Caki2 (cell line): ENCODE data around the gene MOCS3. TPM values are rescaled to one million over a fixed set of nuclear protein-coding genes. Genes with fewer than 3 reads are reported as not detected.

ENCODE experiments used
- DNase-seq: peaks from one replicate; pipeline ENCODE4 v3.0.0-alpha.2; 2015; ENCODE audit warnings: low read depth
- in situ Hi-C: cut with HindIII; loops from 2 replicates; pipeline ENCODE4 v1.10.0; 2016; ENCODE audit warnings: low sequenced_read_pairs, low pct_unique_long_range_greater_than_20kb, mixed read lengths
- total RNA-seq: library from RNA; depleted of rRNA; stranded (reverse); fragments of >200 nt; shearing (Covaris generic); gene quantifications from 2 replicates; pipeline ENCODE4 v1.2.3, GENCODE V29; 2014; ENCODE audit warnings: low replicate concordance; rRNA removed

MOCS3 gene, protein sequence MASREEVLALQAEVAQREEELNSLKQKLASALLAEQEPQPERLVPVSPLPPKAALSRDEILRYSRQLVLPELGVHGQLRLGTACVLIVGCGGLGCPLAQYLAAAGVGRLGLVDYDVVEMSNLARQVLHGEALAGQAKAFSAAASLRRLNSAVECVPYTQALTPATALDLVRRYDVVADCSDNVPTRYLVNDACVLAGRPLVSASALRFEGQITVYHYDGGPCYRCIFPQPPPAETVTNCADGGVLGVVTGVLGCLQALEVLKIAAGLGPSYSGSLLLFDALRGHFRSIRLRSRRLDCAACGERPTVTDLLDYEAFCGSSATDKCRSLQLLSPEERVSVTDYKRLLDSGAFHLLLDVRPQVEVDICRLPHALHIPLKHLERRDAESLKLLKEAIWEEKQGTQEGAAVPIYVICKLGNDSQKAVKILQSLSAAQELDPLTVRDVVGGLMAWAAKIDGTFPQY
- 14.2 and 17.2 TPM in 2 replicates for total RNA-seq

DNA sequence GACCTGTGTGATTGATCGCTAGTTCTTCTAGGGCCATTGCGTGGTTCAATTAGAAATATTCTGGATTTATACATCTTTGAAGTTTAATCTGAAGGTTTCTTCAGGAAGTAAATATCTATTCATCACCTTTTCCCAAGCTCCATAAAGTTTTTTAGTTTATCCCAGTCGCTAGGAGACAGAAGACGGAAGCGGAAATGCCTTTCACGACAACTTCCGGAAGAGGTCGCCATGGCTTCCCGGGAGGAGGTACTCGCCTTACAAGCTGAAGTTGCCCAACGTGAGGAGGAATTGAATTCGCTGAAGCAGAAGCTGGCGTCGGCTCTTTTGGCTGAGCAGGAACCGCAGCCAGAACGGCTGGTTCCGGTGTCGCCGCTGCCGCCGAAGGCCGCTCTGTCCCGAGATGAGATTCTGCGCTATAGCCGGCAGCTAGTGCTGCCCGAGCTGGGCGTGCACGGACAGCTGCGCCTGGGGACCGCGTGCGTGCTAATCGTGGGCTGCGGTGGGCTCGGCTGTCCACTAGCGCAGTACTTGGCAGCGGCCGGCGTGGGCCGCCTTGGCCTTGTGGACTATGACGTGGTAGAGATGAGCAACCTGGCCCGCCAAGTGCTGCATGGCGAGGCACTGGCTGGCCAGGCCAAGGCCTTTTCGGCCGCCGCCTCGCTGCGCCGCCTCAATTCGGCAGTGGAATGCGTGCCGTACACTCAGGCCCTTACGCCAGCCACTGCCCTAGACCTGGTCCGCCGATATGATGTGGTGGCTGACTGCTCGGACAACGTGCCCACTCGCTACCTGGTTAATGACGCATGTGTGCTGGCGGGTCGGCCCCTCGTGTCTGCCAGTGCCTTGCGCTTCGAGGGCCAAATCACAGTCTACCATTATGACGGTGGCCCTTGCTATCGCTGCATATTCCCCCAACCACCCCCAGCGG is at the start of gene MOCS3:
Gene MOCS3 (plus strand): TSS at position 204 of the 928 bp plus-strand sequence. CDS start 25 bp downstream, at position 229.
- DNase-seq = peak; percentile 94
- in situ Hi-C loops = no loop called here

DNA sequence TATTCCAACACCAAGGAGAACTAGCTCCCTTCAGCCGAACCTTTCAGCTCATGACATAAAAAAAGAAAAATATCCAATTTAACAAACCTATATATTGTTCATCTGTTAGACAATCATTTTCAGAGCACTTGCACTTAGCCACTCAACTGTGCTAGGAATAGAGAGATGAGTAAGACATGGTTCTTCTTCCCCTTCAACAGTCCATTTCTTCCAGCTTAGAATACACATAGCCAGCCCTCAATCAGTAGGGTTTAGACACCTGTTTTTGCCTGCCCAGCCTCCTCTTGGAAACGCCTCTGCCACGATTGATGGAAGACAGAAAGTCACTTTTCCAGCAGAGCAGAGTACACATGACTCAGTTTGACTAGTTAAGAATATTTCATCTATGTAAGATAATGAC is 49.2 kb upstream of the MOCS3 start:
- DNase-seq = no peak

DNA sequence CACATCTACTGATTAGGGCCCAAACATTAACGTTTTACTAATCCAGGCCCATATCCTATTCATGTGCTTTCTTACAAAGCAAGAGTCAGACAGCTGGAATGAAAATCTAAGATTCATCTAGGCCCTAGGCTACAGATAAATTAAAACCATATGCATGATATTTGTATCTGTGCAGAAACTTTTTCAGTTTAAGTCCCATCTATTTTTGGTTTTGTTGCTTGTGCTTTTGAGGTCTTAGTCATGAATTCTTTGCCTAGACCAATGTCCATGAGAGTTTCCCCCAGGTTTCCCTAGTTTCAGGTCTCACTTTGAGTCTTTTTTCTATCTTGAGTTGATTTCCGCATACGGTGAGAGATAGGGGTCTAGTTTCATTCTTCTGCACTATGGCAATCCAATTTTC is 47.6 kb upstream of the MOCS3 start:
- in situ Hi-C loops = no loop called here
- no peak for DNase-seq

More for the DNA sequence above, 49.2 kb upstream of the MOCS3 start:
- in situ Hi-C loops = no loop called here

DNA sequence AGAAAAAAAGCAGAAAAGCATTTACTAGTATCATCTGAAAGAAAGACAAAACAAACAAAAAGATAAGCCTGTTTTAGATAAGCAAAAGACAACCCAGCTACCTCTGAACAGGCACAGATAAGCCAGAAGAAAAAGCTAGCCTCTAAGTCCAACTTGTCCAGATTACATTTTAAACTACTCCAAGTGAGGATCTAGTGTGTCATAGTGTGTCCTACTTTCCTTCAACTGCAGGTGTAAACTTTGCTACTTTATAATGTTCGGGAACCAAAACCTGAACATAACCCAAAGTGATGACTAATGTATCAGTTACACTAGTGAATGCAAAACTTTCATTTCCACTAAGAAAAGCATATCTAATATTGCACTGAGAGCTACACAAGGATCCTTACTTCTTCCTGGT is 46.9 kb upstream of the MOCS3 start:
- in situ Hi-C loops = no loop called here
- DNase-seq = no peak

DNA sequence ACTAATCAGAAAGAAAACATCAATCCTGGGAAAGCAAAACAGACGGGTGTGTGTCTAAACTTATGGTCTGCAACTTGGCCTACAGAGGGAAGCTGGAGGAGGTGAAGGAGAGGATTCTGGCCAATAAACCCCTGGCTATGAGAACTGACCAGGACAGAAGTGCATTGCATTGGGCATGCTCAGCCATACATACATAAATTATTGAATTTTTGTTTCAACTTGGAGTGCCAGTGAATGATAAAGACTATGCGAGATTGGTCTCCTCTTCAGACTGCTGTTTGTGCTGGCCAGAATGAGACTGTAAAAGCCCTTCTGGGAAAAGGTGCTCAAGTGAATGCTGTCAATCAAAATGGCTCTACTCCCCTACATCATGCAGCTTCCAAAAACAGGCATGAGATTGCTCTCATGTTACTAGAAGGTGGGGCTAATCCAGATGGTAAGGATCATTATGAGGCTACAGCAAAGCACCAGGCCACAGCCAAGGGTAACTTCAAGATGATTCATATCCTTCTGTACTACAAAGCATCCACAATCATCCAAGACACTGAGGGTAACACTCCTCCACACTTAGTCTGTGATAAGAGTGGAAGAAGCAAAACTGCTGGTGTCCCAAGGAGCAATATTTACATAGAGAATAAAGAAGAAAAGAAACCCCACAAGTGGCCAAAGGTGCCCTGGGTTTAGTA is 44.8 kb upstream of the MOCS3 start:
- DNase-seq = peak; percentile 22
- in situ Hi-C loops = no loop called here

DNA sequence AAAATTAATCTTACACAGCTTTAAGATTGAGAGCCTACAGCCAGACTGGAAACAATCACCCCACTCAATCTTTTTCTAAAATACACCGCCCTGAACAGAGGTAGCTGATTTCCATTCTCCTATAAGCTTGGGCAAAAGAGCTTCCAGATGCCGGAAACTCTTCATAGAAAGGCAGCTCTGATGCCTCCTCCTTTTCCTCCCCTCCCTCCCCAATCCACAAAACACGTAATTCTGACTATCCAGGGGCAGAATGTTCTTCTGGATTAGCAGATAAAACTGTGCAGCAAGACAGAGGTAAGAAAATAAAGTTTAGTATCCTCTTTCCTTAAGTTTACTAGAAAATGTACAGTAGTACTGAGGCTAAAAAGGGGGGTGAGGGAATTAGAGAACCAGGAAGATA is 43.2 kb upstream of the MOCS3 start:
- DNase-seq = no peak
- in situ Hi-C loops = no loop called here

DNA sequence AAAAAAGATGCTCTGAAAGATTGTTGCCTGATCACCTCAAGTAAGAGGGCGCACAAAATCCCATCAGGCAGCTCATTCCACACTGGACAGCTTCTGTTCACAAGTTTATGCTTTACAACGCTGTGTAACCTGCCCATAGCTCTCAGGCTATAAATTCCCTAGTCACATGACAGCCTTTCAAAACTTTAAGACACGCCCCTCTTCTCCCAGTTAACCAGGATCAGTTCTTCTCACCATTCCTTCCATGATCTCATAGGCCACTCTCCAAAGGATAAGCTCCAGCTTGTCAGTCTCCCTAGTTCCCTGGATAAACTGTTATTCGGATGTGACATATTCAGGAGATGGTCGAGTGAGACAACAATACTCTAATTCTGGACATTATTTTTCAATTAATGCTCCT is 42.4 kb upstream of the MOCS3 start:
- in situ Hi-C loops = no loop called here
- DNase-seq = peak; percentile 35

DNA sequence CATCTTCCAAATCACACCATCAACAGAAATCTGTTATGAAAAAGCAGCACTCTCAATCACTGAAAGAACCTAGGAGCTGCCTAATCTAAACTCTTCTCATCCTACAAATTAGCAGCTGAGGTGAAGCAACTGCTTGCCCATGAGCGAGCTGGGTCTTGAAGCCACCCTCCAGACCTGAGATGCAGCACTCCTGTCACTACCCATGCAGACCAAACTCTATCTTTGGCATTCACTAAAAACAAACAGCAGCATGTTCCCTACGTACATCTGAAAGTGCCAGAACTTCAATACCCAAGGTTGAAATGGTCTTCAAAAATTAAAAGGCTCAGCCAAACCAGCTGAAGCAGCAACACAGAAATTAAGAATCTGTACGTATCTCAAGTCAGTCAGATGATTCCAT is 41.7 kb upstream of the MOCS3 start:
- DNase-seq = no peak
- in situ Hi-C loops = no loop called here

DNA sequence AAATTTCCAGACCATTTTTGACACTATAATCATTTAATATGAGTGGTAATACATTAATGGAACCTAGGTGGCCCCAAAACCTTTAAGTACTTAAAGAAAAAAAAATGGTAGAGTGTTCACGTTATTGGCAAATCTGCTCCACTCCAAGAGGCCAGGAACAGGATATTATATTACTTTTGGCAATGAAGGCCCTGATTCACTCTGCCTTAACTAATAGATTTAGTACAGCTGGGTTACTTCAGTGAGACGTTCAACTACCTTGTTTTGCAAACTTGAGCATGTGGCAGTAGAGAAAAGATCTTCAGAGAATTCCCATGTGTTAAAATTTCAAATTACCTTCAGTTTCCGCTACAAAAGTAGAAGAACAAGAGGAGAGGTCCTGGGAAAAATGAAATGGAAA is 40.2 kb upstream of the MOCS3 start:
- no peak for DNase-seq
- in situ Hi-C loops = no loop called here

DNA sequence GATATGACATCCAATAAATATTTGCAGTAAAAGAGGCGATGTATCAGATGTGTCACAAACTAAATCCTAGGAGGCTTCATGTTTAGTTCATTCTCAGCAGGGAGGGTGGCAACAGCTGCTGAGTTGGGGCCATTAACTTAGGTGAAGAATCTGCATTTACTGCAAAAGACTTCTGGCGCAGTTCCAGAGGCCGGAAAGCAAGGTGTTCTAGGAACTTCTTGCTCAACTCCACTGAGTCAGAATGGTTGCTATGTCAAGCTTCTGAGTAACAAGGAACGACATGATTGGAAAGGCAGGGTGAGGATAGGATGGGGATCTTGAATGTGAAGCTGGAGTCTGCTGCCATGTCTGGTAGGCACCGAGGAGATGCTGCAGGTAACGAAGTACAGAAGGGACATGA is 39.1 kb upstream of the MOCS3 start:
- in situ Hi-C loops = no loop called here

DNA sequence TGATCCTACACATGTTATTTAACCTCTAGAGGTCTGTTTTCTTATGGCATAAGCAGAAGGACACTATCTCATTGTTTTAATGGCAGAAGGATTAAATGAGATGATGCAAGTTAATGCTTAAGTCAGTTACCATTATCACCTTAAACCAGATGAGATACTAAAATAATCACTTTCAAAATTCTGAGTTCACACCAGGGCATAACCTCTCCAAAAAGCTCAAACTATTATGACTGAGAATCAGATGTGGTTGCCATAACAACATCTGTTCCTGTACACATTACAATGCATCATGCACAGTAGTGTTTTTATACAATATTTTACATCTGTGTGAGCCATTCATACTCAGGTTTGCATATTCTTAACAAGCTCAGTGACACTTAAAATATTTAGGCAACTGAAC is 37.6 kb upstream of the MOCS3 start:
- DNase-seq = no peak

More for the DNA sequence above, 39.1 kb upstream of the MOCS3 start:
- peak; percentile 44 for DNase-seq

DNA sequence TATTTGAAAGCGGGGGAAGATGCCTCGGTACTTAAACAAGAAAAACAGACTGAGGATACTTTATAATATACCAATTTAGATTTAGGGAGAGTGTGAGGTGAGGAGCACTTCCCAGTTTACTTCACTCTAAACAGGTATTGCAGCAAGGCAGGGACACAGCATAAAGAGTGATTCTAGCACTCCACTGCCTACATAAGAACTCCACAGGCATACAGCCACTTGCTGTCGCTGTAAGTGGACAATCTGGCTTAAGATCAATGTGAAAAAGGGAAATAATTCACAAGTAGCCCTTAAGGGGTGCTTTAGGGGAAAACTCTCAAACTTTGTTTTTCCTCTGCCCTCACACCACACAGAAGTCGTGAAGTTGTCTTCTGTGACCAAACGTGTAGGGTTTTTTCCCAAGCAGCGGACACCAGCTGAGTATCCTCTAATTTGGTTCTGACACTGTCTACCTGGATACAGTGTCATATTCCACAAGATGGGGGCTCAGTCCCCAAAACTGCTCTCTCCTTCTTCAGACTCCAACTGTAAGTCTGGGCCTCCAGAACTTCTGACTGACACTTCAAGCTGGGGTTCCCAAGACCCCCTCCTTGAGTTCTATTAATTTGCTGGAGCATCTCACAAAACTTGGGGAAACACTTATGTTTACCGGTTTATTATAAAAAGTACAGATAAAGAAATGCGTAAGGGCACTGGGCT is 36.7 kb upstream of the MOCS3 start:
- DNase-seq = no peak
- in situ Hi-C loops = no loop called here

More for the DNA sequence above, 37.6 kb upstream of the MOCS3 start:
- in situ Hi-C loops = no loop called here

DNA sequence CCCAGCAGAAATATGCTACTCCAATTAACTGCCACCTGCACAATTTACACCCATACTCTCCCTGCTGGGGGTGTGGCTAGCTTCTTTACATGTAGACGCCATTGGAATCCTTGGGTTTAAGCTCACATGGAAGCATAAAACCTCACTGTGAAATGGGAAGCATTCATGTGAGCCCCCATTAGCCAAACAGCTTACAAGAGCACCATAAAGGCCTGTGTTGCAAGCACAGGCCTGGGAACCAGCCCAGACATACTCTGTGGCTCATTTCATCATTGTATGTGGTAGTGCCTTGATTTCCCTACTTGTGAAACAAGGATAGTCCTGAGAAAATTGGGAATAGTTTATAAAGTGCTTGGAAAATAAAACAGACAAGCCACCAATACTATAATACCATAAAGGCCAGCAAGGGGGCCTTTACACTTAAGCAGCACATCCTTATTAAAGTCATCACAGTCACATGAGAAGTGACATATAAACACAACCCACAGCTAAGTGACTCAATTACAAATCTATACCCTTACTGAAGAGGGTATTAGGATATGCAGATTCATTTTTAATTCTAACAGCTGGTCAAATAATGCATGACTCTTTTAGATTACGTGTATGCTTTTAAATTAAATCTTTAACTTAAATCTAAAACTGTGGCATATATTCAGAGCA is 34.2 kb upstream of the MOCS3 start:
- DNase-seq = no peak
- in situ Hi-C loops = no loop called here

DNA sequence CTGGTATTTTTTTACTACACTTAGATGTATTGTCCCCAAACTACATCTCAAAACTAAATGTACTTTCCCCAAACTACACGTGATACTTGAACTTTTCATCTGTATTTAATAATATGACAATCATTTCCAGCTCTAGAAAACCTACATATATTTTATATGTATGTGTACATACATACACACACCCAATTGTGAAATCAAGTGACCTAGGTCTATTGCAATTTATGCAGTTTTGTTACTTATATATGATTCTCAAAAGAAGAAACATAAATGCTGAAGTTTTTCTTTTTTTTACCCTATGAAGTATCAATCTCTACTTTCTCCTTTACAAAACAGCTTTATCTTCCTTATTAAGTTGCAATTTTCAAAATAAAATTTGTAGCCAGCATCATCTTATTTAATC is 32.1 kb upstream of the MOCS3 start:
- DNase-seq = no peak
- in situ Hi-C loops = no loop called here

DNA sequence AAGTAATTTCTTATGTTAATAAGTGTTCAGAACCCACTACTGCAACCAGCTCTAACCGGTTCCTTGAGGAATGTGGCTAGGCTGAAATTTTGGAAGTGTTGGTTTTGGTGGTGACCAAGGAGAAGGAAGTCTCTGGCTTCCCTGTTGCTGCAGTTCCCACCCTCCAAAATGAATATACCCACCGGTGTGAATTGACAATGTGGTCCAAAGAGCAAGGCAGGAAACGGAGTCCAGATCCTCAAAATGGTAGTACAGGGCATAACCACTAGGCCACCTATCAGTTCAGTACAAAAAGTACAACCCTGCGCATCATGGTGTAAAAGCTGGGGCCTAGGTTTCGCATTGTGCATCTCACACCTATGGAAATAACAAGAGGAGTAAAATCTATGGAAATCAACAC is 30.1 kb upstream of the MOCS3 start:
- in situ Hi-C loops = no loop called here
- DNase-seq = no peak

DNA sequence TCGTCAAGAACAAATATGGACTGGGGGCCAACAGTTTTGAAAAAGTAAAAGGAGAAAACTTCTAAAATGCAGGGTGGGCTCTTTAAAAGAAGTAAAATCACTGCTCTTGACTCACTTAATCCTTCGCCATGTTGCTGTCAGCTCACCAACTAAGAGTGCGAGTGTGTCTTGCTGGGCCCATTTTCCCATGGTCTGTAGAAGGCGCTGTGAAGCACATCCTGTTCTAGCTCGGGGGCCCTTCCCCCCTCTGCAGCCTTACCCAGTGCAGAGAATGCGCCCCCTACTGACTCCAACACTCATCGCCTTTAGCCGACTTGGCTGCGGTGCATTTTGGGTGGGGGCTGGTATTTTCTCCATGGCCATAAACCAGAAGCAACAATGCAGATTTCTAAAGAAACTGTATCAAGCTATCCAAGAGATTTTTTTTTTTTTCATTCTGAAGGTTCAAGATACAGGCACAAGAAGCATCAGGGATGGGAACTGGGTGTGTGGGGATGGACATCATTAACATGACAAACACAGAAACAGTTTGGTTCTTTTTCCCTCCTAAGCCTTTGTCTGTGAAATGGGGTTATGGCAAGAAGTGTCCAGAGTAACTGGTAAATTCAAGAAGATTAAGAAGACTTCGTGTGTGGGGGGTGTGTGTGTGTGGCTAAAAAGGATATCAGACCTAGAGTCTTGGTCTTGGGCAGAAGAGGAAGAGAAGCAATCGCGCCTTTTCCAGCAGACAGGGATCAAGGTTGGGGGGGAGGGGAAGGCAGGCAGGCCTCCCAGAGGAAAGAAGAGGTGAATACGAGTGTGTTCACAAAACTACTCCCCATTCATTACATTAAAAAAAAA is 29.1 kb upstream of the MOCS3 start:
- DNase-seq = peak; percentile 96
- in situ Hi-C loops = no loop called here
